GM12801 (cell line): ENCODE measurements around the gene FGD2.

Experiments
- TF ChIP-seq, protein P1 (sequence below): IDR thresholded peaks from one replicate; pipeline ENCODE4 v1.5.1; 2011; ENCODE audit warnings: control low read depth; ENCODE audit not compliant: insufficient read length; ENCODE audit errors: extremely low read depth

FGD2 gene

DNA sequence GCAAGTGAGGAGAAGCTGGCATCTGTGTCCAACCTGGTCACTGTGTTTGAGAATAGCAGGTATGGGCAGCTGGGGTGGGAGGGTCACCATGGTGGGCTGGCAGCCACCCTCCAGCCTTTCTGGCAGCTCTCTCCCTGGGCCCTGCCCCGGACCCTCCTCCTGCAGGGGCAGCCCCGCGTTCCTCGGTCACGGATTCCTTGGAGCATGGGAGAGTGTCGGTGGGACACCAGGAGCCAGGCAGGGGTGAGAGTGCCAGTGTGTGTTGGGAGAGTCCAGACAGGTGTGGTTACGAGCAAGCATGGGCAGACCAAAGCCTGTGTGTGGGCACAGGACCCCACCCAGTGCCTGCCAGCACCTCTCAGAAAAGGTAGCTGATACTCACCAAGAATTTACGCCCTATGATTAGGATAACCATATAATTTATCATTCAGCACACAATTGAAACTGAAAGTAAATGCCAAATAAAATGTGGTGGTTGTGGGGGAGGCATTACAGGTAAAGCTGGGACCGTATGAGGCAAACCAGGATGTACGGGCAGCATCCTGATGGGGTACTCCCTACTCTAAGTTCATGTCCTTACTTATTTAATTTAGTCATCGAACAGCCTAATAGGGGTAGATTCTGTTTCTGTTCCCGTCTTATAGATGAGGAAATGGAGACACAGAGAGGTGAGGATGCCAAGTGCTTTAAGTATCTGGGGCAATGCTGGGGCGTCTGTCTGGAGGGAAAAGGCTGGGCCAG is 542 bp downstream of the FGD2 start:
- TF ChIP-seq, protein P1, sequence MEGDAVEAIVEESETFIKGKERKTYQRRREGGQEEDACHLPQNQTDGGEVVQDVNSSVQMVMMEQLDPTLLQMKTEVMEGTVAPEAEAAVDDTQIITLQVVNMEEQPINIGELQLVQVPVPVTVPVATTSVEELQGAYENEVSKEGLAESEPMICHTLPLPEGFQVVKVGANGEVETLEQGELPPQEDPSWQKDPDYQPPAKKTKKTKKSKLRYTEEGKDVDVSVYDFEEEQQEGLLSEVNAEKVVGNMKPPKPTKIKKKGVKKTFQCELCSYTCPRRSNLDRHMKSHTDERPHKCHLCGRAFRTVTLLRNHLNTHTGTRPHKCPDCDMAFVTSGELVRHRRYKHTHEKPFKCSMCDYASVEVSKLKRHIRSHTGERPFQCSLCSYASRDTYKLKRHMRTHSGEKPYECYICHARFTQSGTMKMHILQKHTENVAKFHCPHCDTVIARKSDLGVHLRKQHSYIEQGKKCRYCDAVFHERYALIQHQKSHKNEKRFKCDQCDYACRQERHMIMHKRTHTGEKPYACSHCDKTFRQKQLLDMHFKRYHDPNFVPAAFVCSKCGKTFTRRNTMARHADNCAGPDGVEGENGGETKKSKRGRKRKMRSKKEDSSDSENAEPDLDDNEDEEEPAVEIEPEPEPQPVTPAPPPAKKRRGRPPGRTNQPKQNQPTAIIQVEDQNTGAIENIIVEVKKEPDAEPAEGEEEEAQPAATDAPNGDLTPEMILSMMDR = no peak

DNA sequence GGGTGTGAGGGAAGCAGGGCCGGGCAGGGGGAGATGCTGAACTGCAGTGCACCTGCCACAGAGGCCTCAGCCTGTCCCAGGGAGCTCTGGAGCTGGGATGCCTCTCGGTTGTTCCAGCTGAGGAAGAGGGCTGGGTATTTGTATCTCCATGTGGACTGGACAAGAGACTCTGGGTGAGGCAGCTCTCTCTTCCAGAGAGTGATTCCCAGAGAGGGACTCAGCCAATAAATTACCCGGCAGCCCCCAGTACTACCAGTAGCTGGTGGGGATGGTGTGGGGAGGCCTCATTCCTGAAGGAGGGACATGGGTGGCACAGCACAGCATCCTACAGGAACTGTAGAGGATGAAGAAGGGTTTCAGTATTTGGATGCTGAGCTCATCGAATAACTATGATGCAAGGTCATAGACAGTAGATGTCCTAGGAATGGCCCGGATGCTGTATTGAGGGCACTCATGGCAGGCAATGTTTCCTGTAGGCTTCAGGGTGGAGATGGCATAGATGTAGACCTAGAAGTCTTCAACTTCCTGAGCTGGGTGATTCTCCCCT is 1.4 kb downstream of the FGD2 start:
- TF ChIP-seq, protein P1 = no peak

DNA sequence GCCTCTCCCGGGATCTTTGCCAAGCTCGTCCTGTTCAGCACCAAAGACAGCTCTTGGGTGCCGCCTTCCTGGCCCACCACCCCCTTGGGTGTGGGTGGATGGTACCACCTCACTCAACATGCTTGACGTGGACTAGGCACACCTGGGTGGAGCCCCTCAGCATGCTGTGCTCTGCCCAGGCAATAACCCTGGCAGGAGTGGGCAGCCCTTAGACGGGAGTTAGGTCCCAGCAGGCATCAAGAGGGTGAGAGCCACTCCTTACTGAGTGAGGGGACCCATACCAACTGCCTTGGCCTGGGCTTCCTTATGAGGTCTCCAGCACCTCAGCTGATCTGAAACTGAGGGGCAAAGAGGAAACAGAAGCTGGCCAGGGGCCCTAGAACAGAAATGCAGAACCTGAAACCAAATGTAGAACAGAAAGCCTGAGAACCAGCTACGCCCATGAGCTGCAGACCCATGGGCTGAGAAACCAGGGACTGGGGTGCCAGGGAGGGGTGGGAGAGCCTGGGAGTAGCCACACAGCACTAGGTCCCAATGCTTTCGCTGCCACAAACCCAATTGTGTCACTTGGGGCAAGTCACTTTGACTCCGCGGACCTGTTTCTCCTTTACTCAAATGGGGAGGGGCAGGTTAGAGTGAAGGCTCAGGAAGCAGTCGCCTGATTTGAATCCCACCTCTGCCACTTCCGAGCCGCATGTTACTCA is 2.0 kb downstream of the FGD2 start:
- TF ChIP-seq, protein P1 = no peak

DNA sequence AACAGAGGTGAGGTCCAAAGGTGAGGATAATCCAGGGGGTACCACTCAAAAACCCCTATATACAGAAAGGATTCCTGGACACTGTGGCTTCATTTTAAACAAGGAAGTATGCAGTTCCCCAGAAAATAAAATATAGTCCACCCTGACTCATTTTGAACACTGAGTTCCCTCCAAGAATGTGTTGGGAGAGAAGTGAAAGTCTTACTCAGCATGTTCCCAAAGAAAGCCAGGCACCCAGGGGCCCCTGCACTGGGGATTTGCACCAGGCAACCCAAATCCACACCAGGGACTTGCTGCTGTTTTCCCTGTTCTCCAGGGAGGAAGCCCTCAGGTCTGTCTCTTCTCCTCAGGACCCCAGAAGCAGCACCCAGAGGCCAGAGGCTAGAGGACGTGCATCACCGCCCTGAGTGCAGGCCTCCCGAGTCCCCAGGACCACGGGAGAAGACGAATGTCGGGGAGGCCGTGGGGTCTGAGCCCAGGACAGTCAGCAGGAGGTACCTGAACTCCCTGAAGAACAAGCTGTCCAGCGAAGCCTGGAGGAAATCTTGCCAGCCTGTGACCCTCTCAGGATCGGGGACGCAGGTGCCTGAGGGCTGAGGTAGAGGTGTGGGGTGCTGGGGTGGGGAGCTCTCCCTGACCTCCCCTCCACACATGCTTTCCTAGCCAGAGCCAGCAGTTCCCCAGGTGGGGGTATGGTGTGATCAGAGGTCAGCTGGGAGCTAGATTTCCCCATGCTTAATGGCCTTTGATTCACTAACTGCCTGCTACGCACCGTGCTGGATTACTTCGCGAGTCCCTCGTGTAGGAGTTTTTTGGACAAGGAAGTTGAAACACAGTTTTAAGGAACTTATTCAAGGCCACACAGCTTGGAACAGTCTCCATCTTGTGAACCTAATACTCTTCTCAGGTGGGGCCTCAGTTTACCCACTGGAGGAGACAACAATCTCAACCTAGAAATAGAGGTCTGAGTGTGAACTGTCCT is 3.3 kb downstream of the FGD2 start:
- TF ChIP-seq, protein P1 = no peak

DNA sequence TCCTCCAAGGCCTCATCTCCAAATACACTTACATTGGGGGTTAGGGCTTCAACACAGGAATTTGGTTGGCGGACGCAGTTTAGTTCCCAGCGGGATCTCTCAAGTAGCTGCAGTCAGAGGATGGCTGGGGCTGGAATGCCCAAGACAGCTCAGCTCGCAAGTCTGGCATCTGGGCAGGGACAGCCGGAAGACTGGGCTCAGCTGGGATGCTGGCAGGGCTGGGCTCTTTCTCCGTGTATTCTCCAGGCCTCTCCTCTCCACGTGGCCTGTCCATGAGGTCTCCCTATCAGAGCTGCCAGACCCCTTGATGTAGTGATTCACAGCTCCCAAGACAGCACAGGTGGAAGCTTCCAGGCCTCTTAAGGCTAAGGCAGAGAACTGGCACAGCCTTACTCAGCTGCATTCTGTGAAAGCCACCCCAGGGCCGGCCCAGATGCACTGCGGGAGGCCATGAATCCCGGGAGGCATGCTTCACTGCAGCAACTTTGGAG is 5.0 kb downstream of the FGD2 start:
- TF ChIP-seq, protein P1 = no peak

DNA sequence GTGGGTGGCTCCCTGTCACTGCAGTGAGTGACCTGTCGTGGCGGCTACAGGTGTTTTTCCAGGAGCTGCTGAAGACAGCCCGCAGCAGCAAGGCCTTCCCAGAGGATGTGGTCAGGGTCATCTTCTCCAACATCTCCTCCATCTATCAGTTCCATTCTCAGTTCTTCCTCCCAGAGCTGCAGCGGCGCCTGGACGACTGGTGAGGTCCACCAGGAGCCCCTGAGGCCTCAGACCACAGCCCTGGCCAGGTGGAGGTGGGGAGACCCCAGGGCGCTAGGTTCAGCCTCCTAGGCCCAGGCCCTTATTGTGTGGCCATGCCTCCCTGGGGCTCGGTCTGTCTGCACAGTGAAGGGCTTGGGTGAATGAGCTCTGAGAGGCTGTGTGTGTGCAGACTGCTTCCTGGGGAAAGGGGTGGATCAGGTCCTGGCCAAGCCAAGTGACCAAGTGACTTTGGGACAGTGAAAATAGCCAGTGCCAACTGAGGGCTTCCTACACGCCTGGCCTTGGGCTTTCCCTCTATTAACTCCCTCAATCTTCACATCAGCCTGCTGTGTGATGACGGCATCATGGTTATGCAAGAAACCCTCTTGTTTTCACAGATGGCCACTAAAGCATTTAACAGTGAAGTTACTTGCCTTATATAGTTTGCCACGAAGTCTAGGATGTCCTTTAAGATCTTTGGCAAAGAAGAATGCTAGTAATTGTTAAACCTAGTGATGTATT is 6.4 kb downstream of the FGD2 start:
- TF ChIP-seq, protein P1 = no peak
